Thymus (tissue), 11 donors: ENCODE results near the gene SMKR1. TPM values are rescaled to one million over a fixed set of nuclear protein-coding genes. Genes with fewer than 3 reads are reported as not detected.
"Not testable (repeated sequence)": the region's sequence is repeated elsewhere in the genome, so short reads cannot be mapped to it uniquely, and the experiment has no call there.

ENCODE experiments used
- DNase-seq, 9 donors: peaks; one replicate each; pipeline ENCODE4 v3.0.0-alpha.2; 2013; ENCODE audit warnings: low spot score in 9 of 9, low read depth in 6 of 9, missing footprints in 1 of 9
- H3K27ac ChIP-seq, 2 donors: one replicate each; pipeline ENCODE4 v1.5.1; 2013; ENCODE audit warnings: control low read depth in 1 of 2, low read depth in 1 of 2, low read length in 1 of 2, mild to moderate bottlenecking in 1 of 2, moderate library complexity in 1 of 2
- H3K27me3 ChIP-seq, 2 donors: one replicate each; pipeline ENCODE4 v1.5.1; 2013; ENCODE audit warnings: low read length in 1 of 2; ENCODE audit not compliant: control insufficient read depth in 2 of 2, insufficient read depth in 1 of 2
- H3K36me3 ChIP-seq, 2 donors: one replicate each; pipeline ENCODE4 v1.5.1; 2013; ENCODE audit warnings: low read length in 1 of 2, mild to moderate bottlenecking in 1 of 2, moderate library complexity in 1 of 2; ENCODE audit not compliant: control insufficient read depth in 2 of 2, insufficient read depth in 2 of 2
- H3K4me1 ChIP-seq, 2 donors: one replicate each; pipeline ENCODE4 v1.5.1; 2013; ENCODE audit warnings: low read length in 2 of 2; ENCODE audit not compliant: control insufficient read depth in 2 of 2, insufficient read depth in 2 of 2
- H3K4me3 ChIP-seq, 2 donors: one replicate each; pipeline ENCODE4 v1.5.1; 2013; ENCODE audit warnings: low read length in 2 of 2, control low read depth in 1 of 2, mild to moderate bottlenecking in 1 of 2
- H3K9me3 ChIP-seq, 2 donors: one replicate each; pipeline ENCODE4 v1.5.1; 2013; ENCODE audit warnings: low read length in 1 of 2, mild to moderate bottlenecking in 1 of 2; ENCODE audit not compliant: control insufficient read depth in 2 of 2, insufficient read depth in 1 of 2
- WGBS: extraction: QIAGEN DNeasy Blood & Tissue Kit; methylation state at CpG from one replicate; pipeline ENCODE4 v1.1.7; 2013; 5-methylcytosine and 5-hydroxymethylcytosine counted together
- polyA plus RNA-seq: library from polyadenylated mRNA; stranded (reverse); fragments of 200-250 nt; gene quantifications from one replicate; pipeline ENCODE4 v1.2.3, GENCODE V29; 2013
- total RNA-seq: library from RNA; stranded (reverse); fragments of 120-200 nt; gene quantifications from one replicate; pipeline ENCODE4 v1.2.4, GENCODE V29; 2013
- donor health status: healthy.

SMKR1 gene
- total and polyA plus RNA-seq, 2 donors, result 0.52 to 1.2 TPM

GRCh38 chr7:129514683-129515082 is 12.4 kb downstream of the SMKR1 start:
- H3K4me3 ChIP-seq, result no peak overlapping the region
- DNase-seq, result no peak
- no peaks in the 10 kb centered on the region for H3K4me1 ChIP-seq
- no peak overlapping the region for H3K27ac ChIP-seq
- no peaks in the 10 kb centered on the region for H3K36me3 ChIP-seq
- no peaks in the 10 kb centered on the region for H3K9me3 ChIP-seq
- WGBS, result 89% methylated on average over 4 of the region's 4 CpGs
- H3K27me3 ChIP-seq, result no peaks in the 10 kb centered on the region

GRCh38 chr7:129515381-129515780 is 13.1 kb downstream of the SMKR1 start:
- no peak for DNase-seq
- 93% methylated on average over 4 of the region's 4 CpGs for WGBS
- Histone ChIP-seq H3K4me1 (no peaks in the 10 kb centered on the region), H3K27ac (no peak overlapping the region), H3K9me3 (no peaks in the 10 kb centered on the region), H3K27me3 (no peaks in the 10 kb centered on the region), H3K4me3 (no peak overlapping the region), H3K36me3 (no peaks in the 10 kb centered on the region)

- WGBS, result 93% methylated on average over 6 of the region's 6 CpGs
- H3K27me3 ChIP-seq, result peaks cover 0 to 10% of the 10 kb centered on the region in 2 donors
- H3K27ac ChIP-seq, result no peak overlapping the region
- H3K4me1 ChIP-seq, result no peaks in the 10 kb centered on the region
- H3K9me3 ChIP-seq, result no peaks in the 10 kb centered on the region
- H3K36me3 ChIP-seq, result no peaks in the 10 kb centered on the region
- no peak for DNase-seq
- no peak overlapping the region for H3K4me3 ChIP-seq
These were observed 15.6 kb downstream of the SMKR1 start for GRCh38 chr7:129517931-129518330.

- 60% methylated on average over 5 of the region's 5 CpGs for WGBS
- no peaks in the 10 kb centered on the region for H3K4me1 ChIP-seq
- H3K36me3 ChIP-seq, result no peaks in the 10 kb centered on the region
- no peak overlapping the region for H3K27ac ChIP-seq
- no peaks in the 10 kb centered on the region for H3K9me3 ChIP-seq
- peaks cover 0 to 13% of the 10 kb centered on the region in 2 donors for H3K27me3 ChIP-seq
- DNase-seq, result no peak
- H3K4me3 ChIP-seq, result no peak overlapping the region
These were observed 17.1 kb downstream of the SMKR1 start for GRCh38 chr7:129519464-129519863.

DNA sequence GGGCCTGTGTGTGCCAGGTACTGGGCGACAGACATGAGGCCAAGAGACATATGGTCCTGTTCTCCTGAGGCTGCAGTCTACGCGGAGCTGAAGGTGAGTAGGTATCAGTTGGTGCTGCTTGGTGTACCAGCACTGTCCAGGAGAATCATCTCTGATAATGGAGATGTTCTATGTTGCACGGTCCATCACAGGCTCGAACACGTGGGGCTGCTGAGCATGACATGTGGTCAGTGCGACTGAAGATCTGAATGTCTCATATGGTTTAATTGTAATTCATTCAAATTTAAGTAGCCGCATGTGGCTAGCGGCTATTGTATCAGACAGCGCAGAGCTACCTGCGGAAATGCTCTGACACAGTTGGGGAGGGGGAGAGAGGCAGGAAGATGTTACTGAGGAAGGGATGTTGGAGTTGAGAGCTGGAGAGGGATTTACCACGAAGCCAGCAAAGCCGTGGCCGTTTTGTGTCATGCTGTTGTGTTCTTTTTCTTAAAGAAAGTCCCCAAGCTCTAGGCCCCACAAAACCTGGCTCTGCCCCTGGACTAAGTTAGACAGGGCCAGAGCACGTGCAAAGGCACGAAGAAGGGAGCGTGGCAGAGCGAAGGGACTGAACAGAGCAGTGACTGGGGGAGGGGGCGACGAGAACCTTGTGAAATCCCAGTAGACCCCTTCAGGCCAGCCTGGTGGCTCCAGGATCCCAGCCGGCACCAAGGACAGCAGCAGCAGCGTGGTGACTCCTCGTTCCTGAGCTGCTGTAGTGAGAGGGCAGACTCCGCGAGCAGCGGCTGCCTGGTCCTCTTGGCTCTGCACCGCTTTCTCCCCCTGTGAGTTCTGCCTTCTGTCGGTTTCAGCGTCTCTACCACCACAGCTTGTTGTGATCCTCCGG is 20.0 kb downstream of the SMKR1 start:
- Histone ChIP-seq H3K4me3 (no peak overlapping the region), H3K27me3 (peaks cover 0 to 15% of the 10 kb centered on the region in 2 donors), H3K9me3 (no peaks in the 10 kb centered on the region), H3K4me1 (no peaks in the 10 kb centered on the region), H3K36me3 (no peaks in the 10 kb centered on the region), H3K27ac (no peak overlapping the region)
- DNase-seq, result no peak
- 58% methylated on average over 30 of the region's 30 CpGs for WGBS

GRCh38 chr7:129522971-129523340 is 20.6 kb downstream of the SMKR1 start:
- Histone ChIP-seq H3K4me3 (no peak overlapping the region), H3K27me3 (peaks cover 0 to 15% of the 10 kb centered on the region in 2 donors), H3K4me1 (no peaks in the 10 kb centered on the region), H3K36me3 (no peaks in the 10 kb centered on the region), H3K27ac (no peak overlapping the region), H3K9me3 (no peaks in the 10 kb centered on the region)
- no peak for DNase-seq
- WGBS, result 60% methylated on average over 5 of the region's 5 CpGs

GRCh38 chr7:129523924-129524323 is 21.6 kb downstream of the SMKR1 start:
- Histone ChIP-seq H3K27me3 (peaks cover 0 to 15% of the 10 kb centered on the region in 2 donors), H3K36me3 (no peaks in the 10 kb centered on the region), H3K27ac (no peak overlapping the region), H3K4me3 (no peak overlapping the region), H3K9me3 (no peaks in the 10 kb centered on the region), H3K4me1 (no peaks in the 10 kb centered on the region)
- DNase-seq, result no peak
- WGBS, result 92% methylated on average over 3 of the region's 3 CpGs

DNA sequence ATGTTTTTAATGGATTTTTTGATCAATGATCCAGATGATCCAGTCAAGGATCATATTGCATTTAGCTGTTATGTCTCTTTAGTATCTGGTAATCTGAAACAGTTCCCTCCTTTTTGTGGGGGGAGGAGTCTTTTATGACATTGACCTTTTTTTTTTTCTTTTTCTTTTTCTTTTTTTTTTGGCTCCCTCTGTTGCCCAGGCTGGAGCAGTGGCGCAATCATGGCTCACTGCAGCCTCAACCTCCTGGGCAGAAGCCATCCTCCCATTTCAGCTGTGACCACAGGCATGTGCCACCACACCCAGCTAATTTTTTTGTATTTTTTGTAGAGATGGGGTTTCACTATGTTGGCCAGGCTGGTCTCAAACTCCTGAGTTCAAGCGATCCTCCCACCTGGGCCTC is 22.1 kb downstream of the SMKR1 start:
- H3K9me3 ChIP-seq, H3K27ac ChIP-seq, H3K4me1 ChIP-seq, DNase-seq, H3K4me3 ChIP-seq, H3K36me3 ChIP-seq: not testable (repeated sequence)
- 88% methylated on average over 2 of the region's 2 CpGs for WGBS
- peaks cover 0 to 15% of the 10 kb centered on the region in 2 donors for H3K27me3 ChIP-seq

DNA sequence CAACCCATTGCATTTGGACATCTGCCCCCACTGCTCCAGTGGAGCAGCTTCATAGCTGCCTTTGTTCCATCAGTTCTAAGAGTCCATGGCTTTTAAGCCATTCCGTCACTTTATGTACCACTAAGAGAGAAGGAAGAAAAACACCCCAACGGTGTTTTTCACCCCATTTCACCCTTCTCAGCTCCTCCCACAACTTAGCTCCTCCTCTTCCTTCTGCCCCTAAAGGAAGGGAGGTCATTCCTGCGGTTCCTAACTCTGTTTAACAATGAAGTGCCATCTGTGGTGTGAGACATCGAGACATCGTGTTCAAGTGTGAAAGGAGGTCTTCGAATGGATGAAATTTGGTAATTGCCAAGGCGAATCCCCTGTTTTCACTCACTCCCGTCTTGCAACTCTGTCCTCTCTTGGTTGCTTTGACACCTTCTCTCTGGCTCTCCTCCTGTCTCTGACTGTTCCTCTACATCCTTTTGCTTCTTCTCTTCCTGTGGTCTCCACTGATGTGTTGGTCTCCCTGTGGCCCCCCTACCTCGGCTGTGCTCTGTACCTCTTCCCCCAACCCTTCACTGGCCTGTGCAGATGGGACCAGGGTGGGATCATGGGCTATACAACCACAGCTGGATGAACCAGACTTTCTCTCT is 23.0 kb downstream of the SMKR1 start:
- WGBS, result 86% methylated on average over 9 of the region's 9 CpGs
- no peak for DNase-seq
- H3K27ac ChIP-seq, result no peak overlapping the region
- no peaks in the 10 kb centered on the region for H3K36me3 ChIP-seq
- peaks cover 0 to 15% of the 10 kb centered on the region in 2 donors for H3K27me3 ChIP-seq
- H3K4me3 ChIP-seq, result no peak overlapping the region
- H3K4me1 ChIP-seq, result no peaks in the 10 kb centered on the region
- no peaks in the 10 kb centered on the region for H3K9me3 ChIP-seq
